A204.1 (cell line): ENCODE results near the gene APC2.
"Not testable (repeated sequence)": the region's sequence is repeated elsewhere in the genome, so short reads cannot be mapped to it uniquely, and the experiment has no call there.

ENCODE experiments used
- FAIRE-seq: peaks from 2 replicates; lab custom pipeline; 2012; peaks lifted over from hg19 to GRCh38; lab: Jason Lieb, UNC

Gene APC2

DNA sequence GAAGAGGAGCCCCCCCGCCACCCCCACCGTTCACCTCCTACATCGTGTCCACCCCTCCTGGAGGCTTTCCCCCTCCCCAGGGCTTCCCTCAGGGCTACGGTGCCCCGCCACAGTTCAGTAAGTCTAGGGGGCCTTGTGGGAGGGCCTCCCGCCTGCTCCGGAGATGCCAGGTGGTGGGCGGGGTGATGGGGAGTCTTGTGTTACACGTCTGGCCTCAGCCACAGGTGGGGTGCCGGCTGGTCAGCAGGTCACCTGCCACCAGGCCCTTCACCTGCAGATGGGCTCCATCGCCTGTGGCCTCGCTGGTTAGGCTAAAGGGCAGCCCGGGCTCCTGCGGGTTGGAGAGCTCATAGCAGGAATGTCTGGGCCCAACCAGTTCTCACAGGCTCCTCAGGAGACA is 19.7 kb upstream of the APC2 start:
- FAIRE-seq: no peak

DNA sequence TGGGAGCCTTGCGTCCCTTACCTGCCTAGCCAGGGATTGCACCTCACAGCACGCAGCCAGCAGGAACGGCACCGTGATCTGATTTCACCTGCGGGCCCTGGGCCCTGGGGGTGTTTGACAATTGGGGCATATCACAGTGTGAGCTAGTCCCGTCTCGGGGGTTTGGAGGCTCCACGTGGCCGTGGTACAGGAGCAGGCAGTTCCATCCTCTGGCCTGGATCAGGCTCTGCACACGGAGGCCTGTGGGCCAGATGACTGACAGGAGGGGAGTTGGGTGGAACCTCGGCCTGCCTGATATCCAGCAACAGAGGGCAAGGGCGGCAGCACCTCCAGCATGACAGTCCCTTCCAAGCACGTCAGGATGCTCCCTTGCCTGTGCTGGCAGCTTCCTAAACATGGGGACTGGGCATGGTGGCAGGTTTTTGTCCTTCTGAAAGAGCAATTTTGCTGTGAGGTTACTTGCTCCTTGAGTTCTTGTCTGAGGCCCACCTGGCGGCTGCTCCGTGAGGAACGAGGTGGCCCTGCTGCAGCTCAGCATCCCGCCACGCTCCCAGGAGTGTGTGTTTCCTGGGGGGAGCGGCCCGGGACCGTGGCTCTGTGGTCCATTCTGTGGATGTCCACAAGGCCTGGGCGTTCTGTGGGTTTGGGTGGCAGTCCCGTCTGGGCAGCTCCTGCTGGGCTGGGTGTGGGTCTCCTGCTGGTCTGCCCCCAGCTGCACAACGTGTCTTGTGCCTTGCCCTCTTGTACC is 18.0 kb upstream of the APC2 start:
- no peak for FAIRE-seq

DNA sequence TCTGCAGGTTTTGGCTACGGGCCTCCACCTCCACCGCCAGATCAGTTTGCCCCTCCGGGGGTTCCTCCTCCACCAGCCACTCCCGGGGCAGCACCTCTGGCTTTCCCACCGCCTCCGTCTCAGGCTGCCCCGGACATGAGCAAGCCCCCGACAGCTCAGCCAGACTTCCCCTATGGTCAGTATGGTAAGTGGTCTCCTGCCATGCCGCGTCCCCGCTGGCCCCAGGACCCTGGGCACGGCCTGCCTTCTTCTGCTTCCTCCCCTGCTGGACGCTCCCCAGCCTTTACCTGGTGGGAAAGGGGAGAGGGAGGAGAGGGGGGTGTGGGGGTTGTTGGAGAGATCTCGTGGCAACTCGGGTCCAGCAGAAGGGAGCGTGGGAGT is 17.4 kb upstream of the APC2 start:
- FAIRE-seq: no peak

DNA sequence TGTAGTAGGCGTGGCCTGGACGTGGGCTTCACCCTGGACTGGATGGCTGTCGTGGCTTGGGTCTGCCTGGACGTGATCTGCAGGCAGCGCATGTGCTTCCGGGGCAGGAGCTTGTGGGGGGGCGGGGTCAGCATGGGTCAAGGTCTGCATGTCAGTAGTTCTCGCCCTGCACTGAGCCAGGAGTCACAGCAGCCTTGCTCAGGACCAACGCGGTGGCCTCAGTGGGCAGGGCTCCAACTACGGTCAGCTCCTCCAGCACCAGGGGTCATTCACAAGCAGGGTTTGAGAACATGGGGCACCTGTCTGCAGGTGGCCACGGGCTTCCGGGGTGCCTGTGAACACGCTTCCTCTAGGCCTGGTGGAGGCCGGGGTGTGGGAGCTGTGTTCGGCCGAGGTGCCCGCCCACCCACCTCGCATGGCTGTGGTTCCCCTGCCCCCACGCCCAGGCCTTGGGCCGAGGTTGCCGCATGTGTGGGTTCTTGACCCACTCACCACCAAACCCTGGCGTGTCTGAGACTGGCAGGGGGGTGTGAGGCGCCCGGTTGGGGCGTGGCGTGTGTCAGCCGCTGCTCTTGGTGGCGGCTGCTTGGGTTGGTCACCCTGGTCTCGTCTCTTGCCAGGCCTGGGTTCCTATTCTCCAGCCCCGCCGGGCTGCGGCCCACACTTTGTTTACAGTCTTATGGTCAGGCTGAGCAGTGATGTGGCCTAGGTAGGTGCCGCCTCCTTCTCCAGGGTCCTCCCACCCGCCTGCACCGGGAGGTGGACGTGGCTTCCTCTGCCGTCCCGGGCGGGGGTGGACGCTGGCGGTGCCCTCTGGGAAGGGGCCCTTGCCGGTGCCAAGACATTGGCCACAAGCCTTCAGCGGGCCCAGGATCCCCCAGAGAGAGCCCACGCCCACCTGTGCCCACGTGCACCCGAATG is 16.5 kb upstream of the APC2 start:
- no peak for FAIRE-seq

DNA sequence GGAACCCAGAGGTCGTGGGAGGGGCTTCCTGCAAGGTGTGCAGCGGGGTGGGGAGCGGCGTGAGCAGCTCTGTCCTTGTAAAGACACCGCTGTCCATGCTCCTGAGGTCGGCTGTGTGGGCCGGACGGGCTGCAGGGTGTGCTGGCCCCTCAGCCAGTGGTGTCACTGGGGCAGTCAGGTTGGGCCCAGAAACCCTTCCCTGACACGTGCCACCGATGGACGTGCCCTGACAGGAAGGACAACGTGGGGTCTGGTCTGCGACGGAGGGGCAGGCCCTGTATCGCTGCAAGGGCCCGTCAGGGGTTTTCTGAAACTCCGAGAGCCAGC is 15.9 kb upstream of the APC2 start:
- FAIRE-seq: no peak

DNA sequence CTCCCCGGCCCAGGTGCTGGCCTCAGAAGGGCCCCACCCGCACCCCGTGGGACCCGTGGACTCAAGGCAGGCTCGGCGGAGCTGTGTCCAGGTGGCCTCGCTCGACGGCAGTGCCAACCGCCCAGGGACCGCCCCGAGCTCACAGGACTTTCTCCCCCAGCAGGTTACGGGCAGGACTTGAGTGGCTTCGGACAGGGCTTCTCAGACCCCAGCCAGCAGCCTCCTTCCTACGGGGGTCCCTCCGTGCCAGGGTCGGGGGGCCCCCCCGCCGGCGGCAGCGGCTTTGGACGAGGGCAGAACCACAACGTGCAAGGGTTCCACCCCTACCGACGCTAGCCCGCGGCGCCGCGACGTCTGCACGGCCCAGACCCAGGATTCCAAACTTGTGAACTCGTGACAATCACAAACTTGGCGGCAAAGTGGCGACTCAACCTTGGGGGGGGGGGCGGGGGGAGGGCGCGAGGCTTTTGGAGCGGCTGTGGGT is 15.3 kb upstream of the APC2 start:
- FAIRE-seq: no peak

DNA sequence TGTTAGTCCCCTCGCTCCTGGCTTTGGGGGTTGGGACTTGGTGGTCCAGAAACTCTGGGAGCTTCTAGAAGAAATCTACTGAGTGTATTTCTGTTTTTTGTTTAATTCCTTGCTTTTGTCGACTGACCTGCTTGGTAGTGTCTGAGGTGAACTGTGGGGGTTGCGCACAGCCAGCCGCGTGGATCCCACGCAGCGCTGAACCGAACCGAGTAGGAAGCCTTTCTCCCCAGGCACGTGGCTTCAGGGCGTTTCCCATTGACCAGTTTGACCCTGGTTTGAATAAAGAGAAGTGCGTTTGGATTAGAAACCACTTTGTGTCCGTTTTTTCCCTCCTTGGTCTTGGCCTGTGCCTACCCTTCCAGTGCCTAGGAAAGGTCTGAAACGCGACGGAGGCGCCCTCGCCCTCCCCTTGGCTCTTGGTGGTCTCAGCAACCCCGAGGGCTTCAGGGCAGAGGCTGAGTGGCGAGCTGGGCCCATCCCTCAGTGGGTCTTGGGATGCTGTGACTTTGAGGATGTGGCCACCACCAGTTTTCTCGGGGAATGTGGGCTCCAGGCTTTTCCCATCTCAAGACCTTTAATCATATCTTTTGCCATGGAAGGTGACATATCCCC is 14.4 kb upstream of the APC2 start:
- no peak for FAIRE-seq

DNA sequence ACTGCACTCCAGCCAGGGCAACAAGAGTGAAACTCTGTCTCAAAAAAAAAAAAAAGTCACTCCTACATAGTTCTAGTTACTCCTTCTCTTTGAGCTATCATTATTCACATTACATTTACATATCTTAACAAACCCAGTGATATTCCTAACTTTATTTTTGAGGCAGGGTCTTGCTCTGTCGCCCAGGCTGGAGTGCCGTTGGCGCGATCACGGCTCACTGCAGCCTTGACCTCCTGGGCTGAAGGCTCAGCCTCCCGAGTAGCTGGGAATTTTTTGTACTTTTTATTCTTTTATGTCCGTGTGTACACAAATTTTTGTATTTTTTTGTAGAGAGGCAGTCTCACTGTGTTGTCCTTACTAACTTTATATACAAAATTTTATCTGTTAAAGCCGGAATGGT is 12.3 kb upstream of the APC2 start:
- no peak for FAIRE-seq

DNA sequence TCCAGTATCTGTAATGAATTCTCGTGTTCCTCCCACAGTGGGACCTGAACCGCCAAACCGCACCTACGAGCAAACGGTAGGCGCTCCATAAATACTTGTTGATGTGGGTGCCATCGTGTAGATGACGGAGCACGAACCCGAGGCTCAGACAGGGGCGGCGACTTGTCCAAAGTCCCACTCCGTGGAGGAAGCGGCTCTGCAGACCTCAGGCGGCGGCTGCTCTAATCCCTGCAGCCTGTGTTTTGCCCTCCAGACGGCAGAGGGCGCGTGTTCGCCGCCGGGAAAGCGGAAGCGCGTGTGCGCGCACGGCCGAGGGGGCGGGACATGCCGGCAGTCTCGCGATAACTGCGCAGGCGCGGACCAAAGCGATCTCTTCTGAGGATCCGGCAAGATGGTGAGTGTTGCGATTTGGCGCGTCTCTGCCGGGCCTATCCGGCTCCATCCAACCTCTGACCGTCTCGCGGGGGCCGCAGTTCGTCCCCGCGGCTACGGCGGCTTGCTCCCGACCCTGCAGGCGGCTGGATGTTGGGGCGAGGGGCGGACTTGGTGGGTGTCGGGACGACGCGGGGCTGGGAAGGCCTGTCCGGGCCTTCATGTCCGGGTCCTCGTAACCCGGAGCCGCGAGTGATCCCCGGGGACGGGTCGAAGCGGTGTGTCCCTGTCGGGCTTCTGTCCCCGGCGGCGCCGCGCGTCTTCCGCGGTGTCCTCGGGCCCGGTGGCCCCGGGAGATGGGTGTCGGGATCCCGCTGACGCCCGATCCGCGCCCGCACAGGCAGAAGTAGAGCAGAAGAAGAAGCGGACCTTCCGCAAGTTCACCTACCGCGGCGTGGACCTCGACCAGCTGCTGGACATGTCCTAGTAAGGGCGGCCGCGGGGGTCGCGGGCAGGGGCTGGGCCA is 11.6 kb upstream of the APC2 start, which contains the start of gene RPS15:
RPS15 (plus strand) TSS at position 362 of the 898 bp plus-strand sequence; CDS start at position 392, 30 bp downstream.
- FAIRE-seq: peak; percentile 74

DNA sequence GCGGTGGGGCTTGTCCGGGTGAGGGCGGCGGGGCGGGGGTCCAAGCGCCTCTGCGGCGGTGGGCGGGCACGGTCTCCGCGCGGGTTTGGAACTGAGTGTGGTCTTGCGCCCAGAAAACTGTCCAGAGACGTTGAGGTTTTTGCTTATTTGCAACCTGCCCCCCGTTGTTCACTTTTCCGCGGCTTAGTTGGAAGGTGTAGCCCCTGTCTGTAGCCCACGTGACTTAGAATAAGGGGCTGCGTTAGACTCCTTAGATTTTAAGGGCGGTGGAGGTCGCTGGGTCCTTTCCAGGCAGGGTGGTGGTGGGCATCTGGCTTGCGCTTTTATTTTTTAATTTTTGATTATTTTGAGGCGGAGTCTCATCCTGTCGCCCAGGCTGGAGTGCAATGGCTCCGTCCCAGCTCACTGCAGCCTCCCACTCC is 11.0 kb upstream of the APC2 start:
- no peak for FAIRE-seq

DNA sequence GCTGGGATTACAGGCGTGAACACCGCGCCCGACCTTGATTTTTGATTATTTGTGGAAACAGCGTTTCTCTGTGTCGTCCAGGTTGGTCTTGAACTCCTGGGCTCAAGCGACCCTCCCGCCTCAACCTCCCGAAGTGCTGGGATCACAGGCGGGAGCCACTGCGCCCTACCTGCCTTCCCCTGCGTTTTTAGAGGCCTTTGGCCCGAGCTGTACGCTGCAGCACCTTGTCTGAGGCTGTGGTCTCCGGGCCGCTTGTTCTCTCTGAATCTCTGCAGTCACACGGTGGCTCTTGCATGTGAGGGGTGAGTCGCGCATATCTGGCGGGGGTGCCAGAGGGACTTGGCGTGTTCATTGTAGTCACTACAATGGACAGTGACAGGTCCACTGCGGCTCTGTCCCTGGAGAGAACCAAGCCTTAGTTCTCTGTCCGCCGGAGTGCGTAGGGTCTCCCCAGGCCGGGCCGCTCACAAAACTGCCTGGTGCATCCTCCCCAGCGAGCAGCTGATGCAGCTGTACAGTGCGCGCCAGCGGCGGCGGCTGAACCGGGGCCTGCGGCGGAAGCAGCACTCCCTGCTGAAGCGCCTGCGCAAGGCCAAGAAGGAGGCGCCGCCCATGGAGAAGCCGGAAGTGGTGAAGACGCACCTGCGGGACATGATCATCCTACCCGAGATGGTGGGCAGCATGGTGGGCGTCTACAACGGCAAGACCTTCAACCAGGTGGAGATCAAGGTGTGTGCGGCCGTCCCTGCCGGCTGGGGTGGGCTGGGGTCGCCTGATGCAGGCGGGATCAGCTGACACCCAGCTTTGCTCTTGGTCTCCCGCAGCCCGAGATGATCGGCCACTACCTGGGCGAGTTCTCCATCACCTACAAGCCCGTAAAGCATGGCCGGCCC is 10.2 kb upstream of the APC2 start:
- FAIRE-seq: not testable (repeated sequence)

DNA sequence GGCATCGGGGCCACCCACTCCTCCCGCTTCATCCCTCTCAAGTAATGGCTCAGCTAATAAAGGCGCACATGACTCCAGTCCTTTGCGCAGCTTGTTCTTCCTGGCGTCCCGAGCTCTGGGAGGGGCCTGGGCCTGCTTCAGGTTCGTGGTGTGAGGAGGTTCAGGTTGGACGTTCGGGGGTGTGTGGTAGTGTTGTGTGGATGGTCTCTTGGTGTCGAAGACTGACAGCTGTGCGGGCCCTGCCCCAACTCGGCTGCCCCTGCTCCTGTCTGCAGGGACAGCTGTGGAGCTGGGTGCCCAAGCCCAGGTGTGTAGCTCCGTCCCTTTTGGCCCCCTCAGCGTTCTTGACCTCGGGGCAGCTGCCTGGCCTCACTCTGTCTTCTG is 9.5 kb upstream of the APC2 start:
- no peak for FAIRE-seq

DNA sequence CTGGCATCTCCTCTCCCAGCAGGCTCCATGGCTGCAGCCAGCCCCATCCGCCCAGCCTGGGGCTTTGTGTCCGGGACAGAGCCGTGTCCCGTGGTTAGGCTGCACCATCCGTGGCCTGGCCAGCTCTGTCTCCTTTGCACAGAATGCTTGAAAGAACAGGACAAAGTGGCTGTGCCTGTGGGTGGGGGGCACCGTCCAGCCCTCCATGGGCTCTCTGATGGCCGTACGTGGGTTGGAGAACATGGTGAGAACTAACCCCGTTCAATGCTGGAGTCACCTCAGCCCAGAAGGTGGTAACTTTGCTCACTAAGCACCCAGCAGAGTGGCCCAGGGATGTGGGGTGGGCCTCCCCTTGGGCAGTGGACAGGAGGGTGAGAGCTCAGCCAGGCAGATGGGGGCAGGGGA is 8.9 kb upstream of the APC2 start:
- FAIRE-seq: no peak

DNA sequence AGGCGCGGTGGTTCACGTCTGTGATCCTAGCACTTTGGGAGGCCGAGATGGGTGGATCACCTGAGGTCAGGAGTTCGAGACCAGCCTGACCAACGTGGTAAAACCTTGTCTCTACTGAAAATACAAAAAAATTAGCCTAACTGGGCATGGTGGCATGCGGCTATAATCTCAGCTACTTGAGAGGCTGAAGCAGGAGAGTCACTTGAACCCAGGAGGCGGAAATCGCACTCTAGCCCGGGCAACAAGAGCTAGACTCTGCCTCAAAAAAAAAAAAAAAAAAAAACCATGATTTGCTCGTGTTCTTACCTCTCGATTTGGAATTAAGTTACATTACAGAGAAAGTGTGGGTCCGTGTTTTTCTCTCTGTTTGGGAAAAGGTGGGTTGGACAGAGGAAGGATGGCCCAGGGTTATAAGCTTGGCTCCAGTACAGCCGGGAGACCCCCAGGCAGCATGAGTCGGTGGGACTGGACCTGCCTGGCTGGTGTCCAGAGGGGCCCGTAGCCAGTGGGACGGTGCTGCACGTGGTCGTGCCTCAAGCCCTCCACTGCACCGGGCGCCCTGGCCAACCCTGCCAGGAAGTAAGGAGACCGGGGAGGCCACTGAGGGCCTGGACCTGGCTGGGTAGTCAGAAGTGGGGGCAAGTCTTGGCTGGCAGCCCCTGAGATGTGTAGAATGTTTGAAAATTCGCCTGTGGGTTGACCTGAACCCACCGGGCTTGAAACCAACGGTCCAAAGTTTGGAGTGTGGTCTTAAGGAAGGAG is 8.1 kb upstream of the APC2 start:
- no peak for FAIRE-seq

DNA sequence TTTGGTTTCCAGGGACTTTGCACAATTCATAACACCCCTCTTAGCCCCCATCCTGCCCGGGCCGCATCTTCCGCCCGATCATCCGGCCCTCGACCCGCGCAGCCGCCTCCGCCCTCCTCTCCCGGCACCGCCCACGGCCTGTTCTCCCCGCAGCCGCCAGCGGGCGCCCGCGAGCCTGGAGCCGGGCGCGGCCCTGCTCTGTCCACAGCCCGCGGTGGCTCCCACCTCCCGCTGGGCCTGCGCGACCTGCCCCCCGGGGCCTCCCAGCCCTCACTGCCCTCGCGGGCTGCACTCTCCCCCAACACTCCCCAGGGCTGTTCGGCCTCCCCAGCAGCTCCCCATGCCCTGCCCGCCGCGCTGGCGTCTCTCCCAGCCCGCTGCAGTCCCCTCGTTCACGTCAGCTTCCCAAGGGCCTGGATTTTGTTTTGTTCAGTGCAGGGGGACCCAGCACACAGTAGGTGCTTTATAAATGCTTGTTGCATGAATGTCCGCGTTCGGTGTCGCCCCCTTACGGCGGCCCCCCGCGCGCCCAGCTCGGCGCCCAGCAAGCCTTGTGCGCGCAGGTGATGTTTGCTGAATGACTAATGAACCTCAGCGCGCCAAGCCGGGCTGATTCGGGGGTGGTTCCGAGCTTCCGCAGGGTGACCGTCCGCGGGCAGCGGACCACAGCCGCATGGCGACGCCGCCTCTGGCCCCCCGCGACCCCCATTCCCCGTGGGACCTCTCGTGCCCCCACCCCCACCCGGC is 4.6 kb upstream of the APC2 start:
- FAIRE-seq: no peak

DNA sequence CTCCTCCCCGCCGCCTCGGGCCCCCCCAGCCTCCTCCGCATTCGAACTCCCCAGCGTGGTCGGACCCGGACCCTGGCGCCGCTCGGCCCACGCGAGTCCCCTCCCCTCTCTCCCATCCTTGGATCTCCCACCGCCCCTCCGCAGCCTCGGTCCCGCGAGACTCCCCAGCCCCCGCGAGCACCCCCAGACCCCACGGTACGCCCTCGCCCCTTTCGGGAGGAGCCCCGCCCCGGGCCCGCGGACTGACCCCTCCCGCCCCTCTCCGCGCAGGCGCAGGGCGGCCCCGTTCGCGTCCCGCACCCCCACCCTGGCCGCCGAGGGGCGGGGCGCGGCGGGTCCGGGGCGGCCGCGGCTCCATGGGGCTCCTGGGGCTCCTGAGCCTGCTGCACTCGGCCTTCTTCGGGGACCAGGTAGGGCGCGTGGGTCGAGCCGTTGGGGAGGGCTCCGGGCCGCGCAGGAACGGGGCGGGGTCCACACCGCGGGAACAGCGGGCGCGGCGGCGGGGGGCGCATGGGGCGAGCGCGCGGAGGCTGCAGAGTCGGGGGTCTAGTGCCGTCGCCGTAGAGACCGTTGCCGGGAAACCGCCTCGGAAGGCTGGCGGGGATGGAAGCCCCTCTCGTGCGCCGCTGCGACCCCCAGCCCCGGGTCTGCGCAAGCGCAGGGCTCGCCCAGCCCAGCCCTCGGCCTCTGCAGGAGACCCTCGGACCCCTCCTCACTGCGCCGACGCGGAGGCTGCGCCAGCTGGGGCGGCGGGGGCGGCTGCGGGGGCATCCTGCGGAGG is 3.8 kb upstream of the APC2 start:
- no peak for FAIRE-seq

DNA sequence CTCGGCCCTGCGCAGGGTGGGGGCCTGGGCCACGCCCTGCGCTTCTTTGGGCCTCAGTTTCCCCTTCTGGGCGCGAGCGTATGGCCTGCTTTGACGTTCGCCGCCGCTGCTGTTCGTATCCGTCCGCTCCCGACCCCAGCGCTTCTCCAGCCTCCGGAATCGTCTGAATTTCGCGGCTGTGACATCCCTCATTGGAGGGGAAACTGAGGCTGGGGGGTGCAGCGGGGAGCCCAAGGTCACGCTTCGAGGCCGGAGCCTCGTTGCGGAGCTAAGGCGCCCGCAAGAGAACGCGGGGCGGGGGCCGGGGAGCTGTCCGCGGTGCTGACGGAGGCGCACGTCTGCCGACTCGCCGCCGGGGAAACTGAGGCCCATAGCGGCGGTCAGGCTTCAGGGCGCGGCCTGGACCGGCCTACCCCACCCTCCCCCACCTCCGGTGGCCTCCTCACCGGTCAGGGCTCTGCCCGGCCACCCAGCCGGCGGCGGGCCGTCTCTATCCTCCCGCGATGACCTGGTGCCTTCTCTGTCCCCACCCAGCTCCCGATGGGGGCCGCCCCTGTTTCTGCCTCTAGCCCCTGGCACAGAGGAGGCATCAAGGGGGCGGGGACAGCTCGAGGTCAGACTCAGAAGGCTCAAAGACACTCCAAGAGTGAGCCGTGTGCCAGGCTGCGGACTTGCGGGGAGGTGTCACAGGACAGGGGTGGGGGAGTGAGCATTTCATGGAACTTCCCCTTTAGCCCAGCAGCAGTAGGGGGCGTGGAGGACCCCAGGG is 3.0 kb upstream of the APC2 start:
- FAIRE-seq: no peak

DNA sequence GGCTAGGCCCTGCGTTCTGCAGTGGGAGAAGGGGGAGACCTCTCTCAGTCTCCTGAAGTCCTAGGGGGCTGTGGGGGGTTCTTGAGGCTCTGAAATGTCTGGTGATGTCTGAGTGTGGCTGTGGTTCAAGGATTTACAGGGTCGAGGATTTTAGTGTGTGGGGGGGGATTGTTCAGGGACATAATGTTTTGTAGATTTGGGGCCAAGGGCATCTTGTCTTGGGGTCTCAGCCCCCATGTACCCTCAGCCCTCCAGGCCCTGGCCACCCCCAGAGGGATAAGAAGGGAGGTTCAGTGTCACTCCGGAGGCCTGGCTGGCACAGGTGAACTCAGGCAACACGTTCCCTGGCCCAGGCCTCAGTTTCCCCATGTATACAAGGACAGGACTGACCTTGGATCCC is 2.4 kb upstream of the APC2 start:
- FAIRE-seq: no peak
